B cell (primary cell): Measurements from ENCODE around the gene CYP4F2. TPM values are rescaled to one million over a fixed set of nuclear protein-coding genes. Genes with fewer than 3 reads are reported as not detected.

ENCODE experiments used
- ATAC-seq: fragments of 200-7000 bp; cut with Tn5 transposase; one replicate; pipeline ENCODE4 v1.10.0; 2021; ENCODE audit warnings: low read depth, mild to moderate bottlenecking, moderate number of reproducible peaks, moderate library complexity
- CTCF ChIA-PET: fragments of 350-600 bp; sonication (Branson Sonifier 250); formaldehyde crosslinking; loops from one replicate; lab custom pipeline; 2021; ENCODE audit warnings: antibody characterized with exemption, inconsistent platforms; lab: Charles Lee
- POLR2A ChIA-PET: fragments of 350-600 bp; sonication (Branson Sonifier 250); formaldehyde crosslinking; loops from one replicate; lab custom pipeline; 2021; ENCODE audit warnings: antibody characterized with exemption; lab: Charles Lee
- DNase-seq: peaks from one replicate; pipeline ENCODE4 v3.0.0; 2013
- H2AFZ ChIP-seq: 2 replicates; pipeline ENCODE4 v1.6.1; 2012; ENCODE audit warnings: mild to moderate bottlenecking, low read depth, low read length; ENCODE audit not compliant: insufficient read depth, poor library complexity, severe bottlenecking
- H3K27ac ChIP-seq, 2 donors: 1 replicate in 1 of 2; 2 replicates in 1 of 2; pipeline ENCODE4 v1.5.1; 2012 to 2013; ENCODE audit warnings: low read length in 2 of 2, mild to moderate bottlenecking in 2 of 2, moderate library complexity in 1 of 2
- H3K27me3 ChIP-seq, 4 experiments: fragments of 200-600 bp in 1 of 4; sonication (generic) in 1 of 4; replicated peaks in 1 of 4; 1 replicate in 2 of 4; 2 replicates in 2 of 4; pipeline versions ENCODE4 v1.6.1 to v1.7.0; 2013 to 2016; ENCODE audit warnings: low read length in 3 of 4, mild to moderate bottlenecking in 2 of 4, mixed read lengths in 1 of 4, moderate library complexity in 1 of 4; ENCODE audit not compliant: insufficient read depth in 4 of 4, control insufficient read depth in 3 of 4; ENCODE audit errors: control extremely low read depth in 1 of 4
- H3K36me3 ChIP-seq, 2 experiments: replicated peaks in 1 of 2; 1 replicate in 1 of 2; 2 replicates in 1 of 2; pipeline versions ENCODE4 v1.6.1 to v1.7.1; 2013; ENCODE audit warnings: low read length in 1 of 2; ENCODE audit not compliant: insufficient read depth in 2 of 2, control insufficient read depth in 1 of 2; ENCODE audit errors: control extremely low read depth in 1 of 2, extremely low read depth in 1 of 2
- H3K4me1 ChIP-seq, 2 donors: fragments of 200-600 bp in 1 of 2; sonication (generic) in 1 of 2; 1 replicate in 1 of 2; 2 replicates in 1 of 2; pipeline versions ENCODE4 v1.5.1 to v1.6.1; 2013 to 2017; ENCODE audit warnings: low read length in 2 of 2; ENCODE audit not compliant: control insufficient read depth in 2 of 2, insufficient read depth in 2 of 2
- H3K4me2 ChIP-seq: replicated peaks from 2 replicates; pipeline ENCODE3; 2012; ENCODE audit warnings: mild to moderate bottlenecking, low read depth, low read length; ENCODE audit not compliant: poor library complexity, severe bottlenecking
- H3K4me3 ChIP-seq, 5 experiments: fragments of 200-600 bp in 1 of 5; sonication (generic) in 1 of 5; 1 replicate in 3 of 5; 2 replicates in 2 of 5; pipeline versions ENCODE4 v1.5.1 to v1.7.0; 2011 to 2016; ENCODE audit warnings: low read length in 4 of 5, mild to moderate bottlenecking in 4 of 5, low read depth in 2 of 5, control low read depth in 1 of 5, moderate library complexity in 1 of 5; ENCODE audit not compliant: insufficient read depth in 1 of 5; ENCODE audit errors: control extremely low read depth in 1 of 5, extremely low read depth in 1 of 5
- H3K79me2 ChIP-seq: fragments of 200-600 bp; sonication (generic); one replicate; pipeline ENCODE4 v1.6.0; 2016; ENCODE audit warnings: low read length; ENCODE audit not compliant: control insufficient read depth, insufficient read depth
- H3K9ac ChIP-seq: fragments of 200-600 bp; sonication (generic); 2 replicates; pipeline ENCODE4 v1.6.1; 2017; ENCODE audit warnings: mild to moderate bottlenecking, low read length, moderate library complexity
- H3K9me3 ChIP-seq, 3 donors: one replicate each; pipeline versions ENCODE4 v1.6.1 to v1.7.1; 2013; ENCODE audit warnings: low read length in 2 of 3; ENCODE audit not compliant: control insufficient read depth in 2 of 3, insufficient read depth in 1 of 3; ENCODE audit errors: control extremely low read depth in 1 of 3
- H4K20me1 ChIP-seq: 2 replicates; pipeline ENCODE4 v1.6.0; 2012; ENCODE audit warnings: mild to moderate bottlenecking, low read length; ENCODE audit not compliant: insufficient read depth, control insufficient read depth, poor library complexity, severe bottlenecking
- H3K27ac Mint-ChIP-seq: one replicate; pipeline ENCODE4 v1.8.0; 2021; ENCODE audit warnings: mixed read lengths
- H3K27me3 Mint-ChIP-seq: one replicate; pipeline ENCODE4 v1.8.0; 2021; ENCODE audit warnings: mixed read lengths
- H3K4me1 Mint-ChIP-seq: one replicate; pipeline ENCODE4 v1.8.0; 2021; ENCODE audit warnings: mixed read lengths
- H3K4me3 Mint-ChIP-seq: one replicate; pipeline ENCODE4 v1.8.0; 2021; ENCODE audit warnings: mixed read lengths
- H3K9me3 Mint-ChIP-seq: one replicate; pipeline ENCODE4 v1.8.0; 2022; ENCODE audit warnings: mixed read lengths; ENCODE audit not compliant: insufficient read depth
- CTCF ChIP-seq: fragments of 200-600 bp; IDR thresholded peaks from one replicate; pipeline ENCODE4 v1.8.0; 2022; ENCODE audit warnings: antibody characterized with exemption, mild to moderate bottlenecking
- EZH2 ChIP-seq: IDR thresholded peaks from 2 replicates; pipeline ENCODE4 v1.6.1; 2012; ENCODE audit warnings: borderline replicate concordance, low read depth, mild to moderate bottlenecking, moderate library complexity, low read length; ENCODE audit not compliant: insufficient read depth, poor library complexity, severe bottlenecking
- WGBS: methylation state at CpG from one replicate; pipeline ENCODE4 v1.1.5; 2013; ENCODE audit warnings: missing lambda C conversion rate; ENCODE audit not compliant: insufficient coverage; 5-methylcytosine and 5-hydroxymethylcytosine counted together
- intact Hi-C: fragments of 100-400 bp; cut with micrococcal nuclease; formaldehyde crosslinking; loops from one replicate; pipeline ENCODE4 v1.10.0; 2022
- polyA plus RNA-seq: library from polyadenylated mRNA; depleted of rRNA; stranded (reverse); fragments of >200 nt; gene quantifications from 2 replicates; pipeline ENCODE4 v1.2.3, GENCODE V29; 2012
- total RNA-seq, 2 donors: library from RNA; stranded (reverse); fragments of 120-200 nt in 1 of 2; gene quantifications; 1 replicate in 1 of 2; 2 replicates in 1 of 2; pipeline versions ENCODE4 v1.2.3 to v1.2.4, GENCODE V29; 2013 to 2022

The CYP4F2 gene
- total and polyA plus RNA-seq, 2 donors (not counting 1 experiment from before 2014, with no cell fraction given): not detected

GRCh38 chr19:15838351-15838750 is 59.5 kb downstream of the CYP4F2 start:
- no peak overlapping the region for H3K4me3 Mint-ChIP-seq

More at GRCh38 chr19:15838351-15838750, 59.5 kb downstream of the CYP4F2 start:
- Histone ChIP-seq H3K4me3 (no peak overlapping the region), H3K27me3 (no peaks in the 10 kb centered on the region), H3K79me2 (no peaks in the 10 kb centered on the region), H3K27ac (no peak overlapping the region), H3K9me3 (no peaks in the 10 kb centered on the region), H3K4me1 (peaks cover 7 to 8% of the 10 kb centered on the region in 2 donors), H3K9ac (no peak overlapping the region), H4K20me1 (no peaks in the 10 kb centered on the region), H2AFZ (no peak overlapping the region), H3K36me3 (no peaks in the 10 kb centered on the region), H3K4me2 (no peak overlapping the region)
- ChIA-PET POLR2A (no interaction called here), CTCF (no interaction called here)
- intact Hi-C loops: no loop called here
- DNase-seq: no peak
- WGBS: 100% methylated on average over 3 of the region's 3 CpGs
- no peak for TF ChIP-seq CTCF
- no peak for TF ChIP-seq EZH2
- ATAC-seq: no peak
- Mint-ChIP-seq H3K27ac (no peak overlapping the region), H3K4me1 (peaks cover 12% of the 10 kb centered on the region), H3K9me3 (no peaks in the 10 kb centered on the region), H3K27me3 (peaks cover 7% of the 10 kb centered on the region)
